Activated CD8-positive, alpha-beta T cell treated with anti-CD3 and anti-CD28 coated beads for 36 hours (primary cell): ENCODE results near the gene AAR2. TPM values are rescaled to one million over a fixed set of nuclear protein-coding genes. Genes with fewer than 3 reads are reported as not detected.
A peak's percentile ranks its signal among the peaks of the same experiment; 100 is the strongest.

ENCODE experiments used
- ATAC-seq: fragments of 200-7000 bp; cut with Tn5 transposase; one replicate; pipeline ENCODE4 v1.10.0; 2021; ENCODE audit warnings: mild to moderate bottlenecking, moderate library complexity
- CTCF ChIA-PET: fragments of 350-600 bp; sonication (Branson Sonifier 250); formaldehyde crosslinking; loops from one replicate; lab custom pipeline; 2021; ENCODE audit warnings: antibody characterized with exemption; lab: Charles Lee
- POLR2A ChIA-PET: fragments of 350-600 bp; sonication (Branson Sonifier 250); formaldehyde crosslinking; loops from one replicate; lab custom pipeline; 2021; ENCODE audit warnings: antibody characterized with exemption; lab: Charles Lee
- DNase-seq: peaks from one replicate; pipeline ENCODE4 v3.0.0-alpha.2; 2020
- H3K27ac Mint-ChIP-seq: one replicate; pipeline ENCODE4 v1.8.0; 2021; ENCODE audit warnings: mild to moderate bottlenecking, mixed read lengths
- H3K27me3 Mint-ChIP-seq: one replicate; pipeline ENCODE4 v1.8.0; 2021; ENCODE audit warnings: mixed read lengths
- H3K36me3 Mint-ChIP-seq: one replicate; pipeline ENCODE4 v1.8.0; 2021; ENCODE audit warnings: low read depth, mixed read lengths
- H3K4me1 Mint-ChIP-seq: one replicate; pipeline ENCODE4 v1.8.0; 2021; ENCODE audit warnings: low read depth, mixed read lengths
- H3K4me3 Mint-ChIP-seq: one replicate; pipeline ENCODE4 v1.8.0; 2021; ENCODE audit warnings: mild to moderate bottlenecking, moderate library complexity, mixed read lengths
- H3K9me3 Mint-ChIP-seq: one replicate; pipeline ENCODE4 v1.8.0; 2021; ENCODE audit warnings: mixed read lengths
- intact Hi-C: fragments of 100-400 bp; cut with micrococcal nuclease; formaldehyde crosslinking; loops from one replicate; pipeline ENCODE4 v1.10.0; 2022
- total RNA-seq, 2 experiments: library from RNA; stranded (reverse); gene quantifications; one replicate each; pipeline ENCODE4 v1.2.3, GENCODE V29; 2021
- TF ChIP-seq, protein P1 (sequence below): fragments of 200-600 bp; IDR thresholded peaks from one replicate; pipeline ENCODE4 v1.8.0; 2022; ENCODE audit warnings: antibody characterized with exemption, mild to moderate bottlenecking

The AAR2 gene
- total RNA-seq, 2 experiments from 2014 or later: 18.8 to 19.7 TPM

DNA sequence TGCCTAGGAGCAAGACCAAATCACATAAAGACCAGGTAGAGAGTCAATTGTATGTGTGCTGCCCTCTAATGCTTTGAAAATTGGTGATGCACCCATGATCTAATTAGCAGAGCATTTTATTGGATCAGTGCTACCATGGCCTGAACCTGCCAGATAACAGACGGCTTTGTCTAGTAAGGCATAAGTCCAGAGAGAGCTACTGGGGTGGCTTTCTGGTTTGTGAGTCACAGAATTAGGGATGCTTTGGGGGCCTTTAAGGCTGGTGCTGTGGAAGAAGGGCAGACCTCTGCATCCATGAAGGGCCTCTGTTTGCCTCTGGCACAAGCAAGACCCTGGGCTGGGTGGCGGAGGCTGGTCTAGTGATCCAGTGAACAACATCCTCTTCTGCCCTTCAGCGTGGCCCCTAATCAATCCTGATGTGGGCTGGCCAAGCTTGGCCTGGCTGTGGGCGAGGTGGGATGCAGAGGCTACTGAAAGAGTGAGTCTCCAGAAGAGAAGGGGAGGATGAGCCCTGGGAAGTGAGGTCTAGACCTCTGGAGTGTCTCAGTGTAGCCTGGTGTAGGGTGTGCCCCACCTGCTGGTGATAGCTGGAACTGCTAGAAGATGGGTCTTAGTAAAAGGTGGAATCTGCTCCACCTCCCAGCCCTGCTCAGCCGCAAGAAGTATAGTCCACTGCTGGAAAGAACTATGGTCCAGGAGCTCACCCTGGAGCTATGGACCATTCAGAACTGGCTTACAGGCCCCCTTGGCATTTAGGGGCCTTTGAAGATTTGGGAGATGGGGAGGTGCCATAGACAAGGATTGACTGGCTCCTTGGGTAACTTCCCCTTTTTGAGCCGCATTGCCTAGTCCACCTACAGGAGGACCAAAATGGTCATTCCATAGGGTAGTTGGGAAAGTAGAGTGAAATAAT lies 36.7 kb upstream of the AAR2 start:
- TF ChIP-seq, protein P1, sequence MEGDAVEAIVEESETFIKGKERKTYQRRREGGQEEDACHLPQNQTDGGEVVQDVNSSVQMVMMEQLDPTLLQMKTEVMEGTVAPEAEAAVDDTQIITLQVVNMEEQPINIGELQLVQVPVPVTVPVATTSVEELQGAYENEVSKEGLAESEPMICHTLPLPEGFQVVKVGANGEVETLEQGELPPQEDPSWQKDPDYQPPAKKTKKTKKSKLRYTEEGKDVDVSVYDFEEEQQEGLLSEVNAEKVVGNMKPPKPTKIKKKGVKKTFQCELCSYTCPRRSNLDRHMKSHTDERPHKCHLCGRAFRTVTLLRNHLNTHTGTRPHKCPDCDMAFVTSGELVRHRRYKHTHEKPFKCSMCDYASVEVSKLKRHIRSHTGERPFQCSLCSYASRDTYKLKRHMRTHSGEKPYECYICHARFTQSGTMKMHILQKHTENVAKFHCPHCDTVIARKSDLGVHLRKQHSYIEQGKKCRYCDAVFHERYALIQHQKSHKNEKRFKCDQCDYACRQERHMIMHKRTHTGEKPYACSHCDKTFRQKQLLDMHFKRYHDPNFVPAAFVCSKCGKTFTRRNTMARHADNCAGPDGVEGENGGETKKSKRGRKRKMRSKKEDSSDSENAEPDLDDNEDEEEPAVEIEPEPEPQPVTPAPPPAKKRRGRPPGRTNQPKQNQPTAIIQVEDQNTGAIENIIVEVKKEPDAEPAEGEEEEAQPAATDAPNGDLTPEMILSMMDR: peak; percentile 96
- CTCF ChIA-PET: interaction anchor here (0.5 to 9.2 kb wide), 35 partner anchors 10 to 292 kb away, joined by 3 to 73 read pairs (median 5); no protein-coding TSS in a partner anchor
- DNase-seq (peak; percentile 90), ATAC-seq (peak; percentile 91)
- POLR2A ChIA-PET: no interaction called here
- Mint-ChIP-seq H3K4me1 (no peaks in the 10 kb centered on the region), H3K36me3 (no peaks in the 10 kb centered on the region), H3K9me3 (no peaks in the 10 kb centered on the region), H3K27ac (no peak overlapping the region), H3K27me3 (no peaks in the 10 kb centered on the region), H3K4me3 (no peak overlapping the region)
- intact Hi-C loops: loop anchor here (1.0 to 5.0 kb wide), 3 partner anchors 43 to 238 kb away; no protein-coding TSS in a partner anchor

DNA sequence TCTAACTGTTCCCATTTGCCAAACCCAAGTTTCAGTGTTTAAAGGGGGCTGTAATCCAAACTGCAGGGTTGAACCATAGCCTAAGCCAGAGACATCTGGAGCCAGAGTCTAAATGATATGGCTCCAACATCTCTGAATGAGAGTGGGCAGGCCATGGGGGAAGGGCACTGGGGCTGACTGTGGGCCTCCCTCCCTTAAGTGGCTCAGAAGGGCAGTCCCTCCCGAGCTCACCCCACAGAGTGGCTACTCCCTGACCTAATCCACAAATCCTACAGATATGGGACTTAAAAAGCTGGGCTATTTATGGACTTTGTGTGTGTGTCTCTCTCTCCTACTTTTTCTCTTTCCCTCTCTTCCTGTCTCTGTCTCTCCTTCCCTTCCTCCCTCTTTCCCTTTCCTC lies 35.8 kb upstream of the AAR2 start:
- TF ChIP-seq, protein P1: no peak
- no peak overlapping the region for H3K4me3 Mint-ChIP-seq
- H3K36me3 Mint-ChIP-seq: no peaks in the 10 kb centered on the region
- H3K27ac Mint-ChIP-seq: no peak overlapping the region
- intact Hi-C loops: loop anchor here (5.0 kb wide), 1 partner anchor 237 kb away; no protein-coding TSS in a partner anchor
- ChIA-PET POLR2A (no interaction called here), CTCF (interaction anchor here (0.6 to 9.2 kb wide), 25 partner anchors 11 to 291 kb away, joined by 3 to 73 read pairs (median 5); no protein-coding TSS in a partner anchor)
- no peaks in the 10 kb centered on the region for H3K9me3 Mint-ChIP-seq
- H3K4me1 Mint-ChIP-seq: no peaks in the 10 kb centered on the region
- DNase-seq (no peak), ATAC-seq (no peak)
- no peaks in the 10 kb centered on the region for H3K27me3 Mint-ChIP-seq

DNA sequence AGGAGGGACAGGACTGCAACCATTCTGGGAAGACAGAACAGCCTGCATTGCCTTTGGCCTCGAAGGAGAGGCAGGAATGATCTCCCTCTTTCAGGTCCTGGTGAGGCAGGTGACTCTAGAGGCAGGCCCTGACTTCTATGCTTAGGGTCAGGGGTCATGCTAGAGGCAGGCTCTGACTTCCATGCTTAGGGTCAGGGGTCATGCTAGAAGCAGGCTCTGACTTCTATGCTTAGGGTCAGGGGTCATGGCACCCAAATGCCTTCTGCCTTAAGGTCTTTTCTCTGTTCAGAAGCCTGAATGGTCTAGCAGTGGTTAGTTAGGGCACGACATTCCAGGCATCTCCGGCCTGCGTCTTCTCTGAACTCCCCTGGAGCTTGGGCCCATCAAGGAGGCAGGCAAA lies 35.1 kb upstream of the AAR2 start:
- no peak for ATAC-seq
- Mint-ChIP-seq H3K9me3 (no peaks in the 10 kb centered on the region), H3K36me3 (no peaks in the 10 kb centered on the region), H3K27me3 (no peaks in the 10 kb centered on the region), H3K4me3 (no peak overlapping the region), H3K27ac (no peak overlapping the region), H3K4me1 (no peaks in the 10 kb centered on the region)
- TF ChIP-seq, protein P1: no peak
- ChIA-PET POLR2A (interaction anchor here (0.6 kb wide), 1 partner anchor 804 kb away, joined by 3 read pairs; no protein-coding TSS in a partner anchor), CTCF (interaction anchor here (1.4 to 9.2 kb wide), 5 partner anchors 11 to 237 kb away, joined by 5 to 73 read pairs (median 16); no protein-coding TSS in a partner anchor)
- DNase-seq: no peak
- intact Hi-C loops: loop anchor here (5.0 kb wide), 1 partner anchor 236 kb away; no protein-coding TSS in a partner anchor

DNA sequence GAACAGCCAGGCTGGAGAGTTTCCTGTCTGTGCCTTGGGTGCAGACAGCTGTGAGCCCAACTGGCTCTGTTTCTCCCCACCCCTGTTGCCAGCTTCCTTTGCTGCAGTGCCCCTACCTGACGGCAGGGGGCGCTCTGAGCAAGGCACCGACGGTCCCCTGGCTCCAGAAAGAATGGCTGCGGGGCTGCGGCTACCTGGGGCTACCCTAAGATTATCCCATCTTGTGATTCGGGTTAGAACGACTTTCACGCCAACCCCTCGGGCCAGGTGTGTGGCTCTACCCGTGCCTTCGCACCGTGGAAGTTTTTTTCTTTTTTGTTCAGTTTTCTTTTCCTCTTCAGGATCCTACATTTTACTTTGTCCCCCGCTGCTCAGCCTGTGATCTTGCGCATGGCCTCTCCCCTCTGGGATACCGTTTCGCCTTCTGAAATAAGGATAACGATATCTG lies 33.4 kb upstream of the AAR2 start:
- H3K27ac Mint-ChIP-seq: no peak overlapping the region
- H3K4me3 Mint-ChIP-seq: no peak overlapping the region
- intact Hi-C loops: loop anchor here (5.0 kb wide), 1 partner anchor 234 kb away; no protein-coding TSS in a partner anchor
- ChIA-PET CTCF (interaction anchor here (0.6 to 9.2 kb wide), 59 partner anchors 9 to 299 kb away, joined by 3 to 73 read pairs (median 4); partner anchors contain the start of genes AAR2 and SCAND1), POLR2A (interaction anchor here (0.9 kb wide), 2 partner anchors 30 to 44 kb away, joined by 3 to 4 read pairs; no protein-coding TSS in a partner anchor)
- H3K27me3 Mint-ChIP-seq: no peaks in the 10 kb centered on the region
- TF ChIP-seq, protein P1: peak; percentile 96
- DNase-seq (peak; percentile 83), ATAC-seq (peak; percentile 86)
- H3K9me3 Mint-ChIP-seq: no peaks in the 10 kb centered on the region
- H3K4me1 Mint-ChIP-seq: no peaks in the 10 kb centered on the region
- H3K36me3 Mint-ChIP-seq: no peaks in the 10 kb centered on the region
